Activated naive CD8-positive, alpha-beta T cell treated with anti-CD3 and anti-CD28 coated beads for 36 hours (primary cell): ENCODE results near the gene CSH1. TPM values are rescaled to one million over a fixed set of nuclear protein-coding genes. Genes with fewer than 3 reads are reported as not detected.
"Not testable (repeated sequence)": the region's sequence is repeated elsewhere in the genome, so short reads cannot be mapped to it uniquely, and the experiment has no call there.

Source experiments
- DNase-seq: peaks from one replicate; pipeline ENCODE4 v3.0.0; 2021
- H3K27ac Mint-ChIP-seq: one replicate; pipeline ENCODE4 v1.8.0; 2022; ENCODE audit warnings: mild to moderate bottlenecking, moderate library complexity, mixed read lengths
- H3K27me3 Mint-ChIP-seq: one replicate; pipeline ENCODE4 v1.8.0; 2022; ENCODE audit warnings: mild to moderate bottlenecking, mixed read lengths
- H3K36me3 Mint-ChIP-seq: one replicate; pipeline ENCODE4 v1.8.0; 2021; ENCODE audit warnings: mild to moderate bottlenecking, mixed read lengths
- H3K4me1 Mint-ChIP-seq: one replicate; pipeline ENCODE4 v1.8.0; 2021; ENCODE audit warnings: mixed read lengths
- H3K4me3 Mint-ChIP-seq: one replicate; pipeline ENCODE4 v1.8.0; 2022; ENCODE audit warnings: mild to moderate bottlenecking, moderate library complexity, mixed read lengths
- H3K9me3 Mint-ChIP-seq: one replicate; pipeline ENCODE4 v1.8.0; 2022; ENCODE audit warnings: mixed read lengths
- total RNA-seq, 2 experiments: library from RNA; stranded (reverse); gene quantifications; one replicate each; pipeline ENCODE4 v1.2.3, GENCODE V29; 2021

The CSH1 gene
- total RNA-seq, 2 experiments from 2014 or later = not detected

DNA sequence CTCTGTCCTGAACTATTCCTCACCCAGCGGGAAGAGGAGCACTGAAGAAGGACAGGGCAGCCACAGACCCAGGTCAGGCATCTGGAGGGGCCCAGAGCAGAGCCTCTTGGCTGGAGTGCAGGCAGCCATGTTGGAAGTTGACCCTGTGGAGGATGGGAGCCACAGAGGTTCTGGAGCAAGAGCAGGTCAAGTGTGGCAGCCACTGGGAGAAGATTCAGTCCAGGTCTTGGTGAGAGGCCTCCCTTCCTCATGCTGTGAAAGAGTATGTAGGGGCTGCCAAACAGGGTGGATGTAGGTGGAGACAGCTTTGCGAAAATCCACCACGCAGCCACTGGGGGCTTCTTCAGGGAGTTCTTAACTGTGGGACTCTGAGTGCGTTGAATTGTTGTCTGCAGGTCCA, 36.3 kb upstream of the CSH1 start:
- H3K9me3 Mint-ChIP-seq = no peaks in the 10 kb centered on the region
- peaks cover 20% of the 10 kb centered on the region for H3K4me1 Mint-ChIP-seq
- peak overlapping the region; percentile 70 for H3K27ac Mint-ChIP-seq

DNA sequence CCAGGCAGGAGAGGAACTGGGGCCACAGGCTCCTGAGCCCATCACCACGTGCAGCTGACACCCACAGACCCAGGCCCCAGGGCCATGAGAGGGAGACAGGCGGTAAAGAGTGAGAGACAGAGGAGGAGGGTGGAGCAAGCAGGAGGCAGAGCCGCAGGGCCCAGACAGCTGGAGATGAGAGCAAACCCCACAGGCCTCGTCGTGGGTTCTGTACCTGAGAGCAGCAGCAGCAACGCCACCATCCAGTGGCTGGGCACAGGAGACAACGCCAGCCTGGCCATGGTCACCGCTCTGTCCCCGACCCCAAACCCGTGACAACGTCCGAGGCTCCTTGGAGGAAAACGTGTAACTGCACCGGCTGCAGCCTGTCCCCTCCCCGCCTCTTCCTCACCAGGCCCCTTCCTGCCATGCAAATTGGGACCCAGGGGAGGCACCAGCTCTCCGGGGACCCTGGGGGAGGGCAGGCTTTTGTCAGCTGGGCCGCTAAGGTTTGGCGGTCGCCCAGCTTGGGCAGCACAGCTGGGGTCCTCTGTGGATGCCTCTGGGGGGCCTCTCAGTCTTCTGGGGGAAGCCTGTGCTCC, 35.7 kb upstream of the CSH1 start, which contains the start of gene CD79B:
Gene CD79B, minus strand, starts transcription at position 351 of the 581 bp plus-strand sequence. Its CDS starts 70 bp downstream, at position 281.
- peak within 1 kb of the TSS; percentile 87 for H3K27ac Mint-ChIP-seq
- no peaks in the 10 kb centered on the region for H3K27me3 Mint-ChIP-seq
- H3K4me3 Mint-ChIP-seq = peak within 1 kb of the TSS; percentile 94
- peaks cover 20% of the 10 kb centered on the region for H3K4me1 Mint-ChIP-seq
- H3K9me3 Mint-ChIP-seq = no peaks in the 10 kb centered on the region
- peak; percentile 65 for DNase-seq
- no peaks in the 10 kb centered on the region for H3K36me3 Mint-ChIP-seq

More for the DNA sequence above, 36.3 kb upstream of the CSH1 start:
- DNase-seq = no peak
- no peaks in the 10 kb centered on the region for H3K36me3 Mint-ChIP-seq
- H3K27me3 Mint-ChIP-seq = no peaks in the 10 kb centered on the region
- peak overlapping the region; percentile 94 for H3K4me3 Mint-ChIP-seq

DNA sequence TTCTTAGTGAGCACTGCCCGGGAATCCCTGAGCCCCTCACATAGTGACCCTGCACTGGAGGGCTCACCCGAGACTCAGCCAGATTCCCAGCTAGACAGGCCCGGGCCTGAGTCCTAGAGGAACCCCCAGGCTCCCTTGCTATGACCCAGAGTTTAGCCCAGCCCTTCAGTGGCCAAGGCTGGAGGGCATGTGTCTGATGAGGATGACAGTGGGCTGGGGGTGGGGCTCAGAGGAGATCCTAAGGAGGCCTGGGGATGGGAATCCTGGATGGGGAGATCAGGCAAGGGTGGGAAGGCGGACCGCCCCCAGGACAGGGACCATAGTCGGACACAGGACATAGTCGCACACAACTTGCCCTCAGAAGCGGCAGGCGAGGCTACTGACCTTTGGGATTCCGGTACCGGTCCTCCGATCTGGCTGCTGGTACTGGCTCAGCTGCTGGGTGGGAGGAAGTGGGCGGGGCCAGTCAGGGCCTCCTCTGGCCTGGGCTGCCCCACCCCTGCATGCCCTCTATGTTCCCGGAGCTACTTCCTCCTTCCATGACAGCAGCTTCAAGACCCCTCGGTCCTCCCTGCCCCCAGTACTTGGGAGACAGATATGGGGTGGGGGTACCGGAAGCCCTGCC, 34.7 kb upstream of the CSH1 start:
- peak overlapping the region; percentile 94 for H3K4me3 Mint-ChIP-seq
- H3K9me3 Mint-ChIP-seq = no peaks in the 10 kb centered on the region
- H3K36me3 Mint-ChIP-seq = no peaks in the 10 kb centered on the region
- H3K27me3 Mint-ChIP-seq = no peaks in the 10 kb centered on the region
- peak; percentile 63 for DNase-seq
- H3K27ac Mint-ChIP-seq = peak overlapping the region; percentile 54
- H3K4me1 Mint-ChIP-seq = peaks cover 20% of the 10 kb centered on the region

DNA sequence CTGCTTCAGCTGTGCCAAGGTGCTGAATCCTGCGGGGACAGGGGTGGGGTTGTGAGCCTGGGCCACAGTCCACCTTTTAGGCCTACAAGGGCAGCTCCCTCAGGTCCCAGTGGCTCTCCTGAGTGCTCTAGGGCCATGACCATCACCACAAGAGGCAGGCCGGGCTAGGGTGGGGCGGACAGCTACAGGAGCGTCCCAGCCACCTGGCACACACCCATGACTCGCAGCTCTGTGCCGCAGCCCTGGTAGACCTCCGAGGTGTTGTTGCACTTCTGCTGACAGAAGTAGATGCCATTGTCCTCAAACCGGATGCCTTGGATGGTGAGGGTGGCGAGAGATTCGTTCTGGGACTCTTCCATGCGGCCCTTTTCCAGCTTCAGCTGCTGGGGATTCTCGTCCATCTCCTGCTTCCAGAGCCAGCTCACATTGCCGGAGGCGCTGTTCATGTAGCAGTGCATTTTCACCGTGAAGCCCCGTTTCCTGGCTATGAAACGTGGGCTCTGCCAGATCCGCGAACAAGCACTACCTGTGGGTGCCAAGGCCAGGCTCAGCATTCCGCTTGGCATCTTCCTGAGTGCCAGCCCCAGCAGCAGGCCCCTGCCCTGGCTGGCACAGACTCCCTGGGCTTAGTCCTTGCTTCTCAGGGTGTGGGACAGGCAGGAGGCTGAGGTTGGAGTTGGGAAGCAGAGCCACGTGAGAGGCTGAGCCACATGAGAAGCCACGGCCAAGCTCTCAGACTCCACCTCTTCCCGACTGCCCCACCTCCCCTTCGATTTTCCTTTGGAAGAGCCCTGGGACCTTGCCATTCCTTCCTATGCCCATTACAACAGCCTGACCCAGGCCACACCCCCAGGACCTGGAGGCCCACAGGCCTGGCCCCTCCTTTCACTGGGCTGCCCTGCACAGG, 33.7 kb upstream of the CSH1 start:
- no peaks in the 10 kb centered on the region for H3K36me3 Mint-ChIP-seq
- no peak overlapping the region for H3K4me3 Mint-ChIP-seq
- DNase-seq = no peak
- H3K9me3 Mint-ChIP-seq = no peaks in the 10 kb centered on the region
- peaks cover 20% of the 10 kb centered on the region for H3K4me1 Mint-ChIP-seq
- no peaks in the 10 kb centered on the region for H3K27me3 Mint-ChIP-seq
- no peak overlapping the region for H3K27ac Mint-ChIP-seq

DNA sequence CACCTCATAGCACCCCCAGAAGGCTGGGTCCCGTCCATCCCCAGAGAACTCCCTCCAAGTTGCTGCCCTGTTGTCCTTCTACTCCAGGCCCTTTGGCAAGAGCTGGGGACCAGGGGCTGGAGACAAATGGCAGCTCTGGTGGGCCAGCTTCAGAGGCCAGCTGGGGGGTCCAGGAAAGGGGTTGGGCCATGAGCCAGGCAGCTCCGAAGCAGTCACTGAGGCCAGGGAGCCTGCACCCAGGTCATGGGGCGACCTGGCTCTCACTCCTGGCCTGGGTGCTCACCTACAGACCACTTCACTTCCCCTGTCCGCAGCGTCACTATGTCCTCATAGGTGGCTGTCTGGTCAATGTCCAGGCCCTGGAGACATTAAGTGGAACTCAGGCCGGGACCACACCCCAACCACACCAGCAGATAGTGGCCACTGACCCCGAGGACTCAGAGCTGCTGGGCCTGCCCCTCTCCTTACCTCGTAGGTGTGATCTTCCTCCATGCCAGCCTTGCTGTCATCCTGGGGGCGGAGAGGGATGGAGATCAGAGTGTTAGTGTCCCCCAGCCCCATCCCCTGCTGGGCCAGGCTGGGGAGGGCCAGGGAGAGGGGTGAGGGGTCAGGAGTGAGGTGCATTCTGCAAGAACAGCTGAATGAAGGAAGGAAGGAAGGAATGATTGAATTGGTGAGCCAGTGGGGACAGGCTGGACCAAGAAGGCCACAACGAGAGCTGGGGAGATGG, 32.8 kb upstream of the CSH1 start:
- H3K27ac Mint-ChIP-seq = no peak overlapping the region
- DNase-seq = no peak
- H3K9me3 Mint-ChIP-seq = no peaks in the 10 kb centered on the region
- H3K27me3 Mint-ChIP-seq = no peaks in the 10 kb centered on the region
- H3K36me3 Mint-ChIP-seq = no peaks in the 10 kb centered on the region
- H3K4me3 Mint-ChIP-seq = no peak overlapping the region
- peaks cover 20% of the 10 kb centered on the region for H3K4me1 Mint-ChIP-seq

DNA sequence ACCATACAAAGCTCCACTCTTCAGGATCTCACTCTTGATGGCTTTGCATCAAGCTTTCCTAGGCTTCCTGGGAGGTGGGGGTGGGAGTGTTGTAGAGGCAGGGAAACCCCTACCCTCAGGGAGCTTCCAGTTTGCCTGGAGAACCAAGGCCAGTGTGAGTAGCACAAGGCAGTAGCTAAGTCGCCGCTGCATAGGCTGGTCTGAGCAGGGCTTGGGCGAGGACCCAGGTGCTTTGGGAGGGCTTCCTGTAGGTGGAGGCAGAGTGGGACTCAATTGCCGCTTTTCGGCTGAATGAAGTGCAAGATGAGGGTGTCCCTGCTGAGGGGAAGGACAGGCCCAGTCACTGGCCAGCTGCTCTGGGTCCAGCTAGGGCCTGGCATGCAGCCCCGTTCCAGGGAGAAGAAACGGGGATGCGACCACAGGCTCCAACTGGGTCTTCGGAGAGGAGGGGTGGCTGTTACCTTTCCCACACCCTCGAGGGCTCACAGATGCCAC, 31.8 kb upstream of the CSH1 start:
- Mint-ChIP-seq H3K36me3 (no peaks in the 10 kb centered on the region), H3K27ac (no peak overlapping the region), H3K27me3 (no peaks in the 10 kb centered on the region), H3K9me3 (no peaks in the 10 kb centered on the region), H3K4me1 (peaks cover 20% of the 10 kb centered on the region), H3K4me3 (no peak overlapping the region)
- DNase-seq = no peak

DNA sequence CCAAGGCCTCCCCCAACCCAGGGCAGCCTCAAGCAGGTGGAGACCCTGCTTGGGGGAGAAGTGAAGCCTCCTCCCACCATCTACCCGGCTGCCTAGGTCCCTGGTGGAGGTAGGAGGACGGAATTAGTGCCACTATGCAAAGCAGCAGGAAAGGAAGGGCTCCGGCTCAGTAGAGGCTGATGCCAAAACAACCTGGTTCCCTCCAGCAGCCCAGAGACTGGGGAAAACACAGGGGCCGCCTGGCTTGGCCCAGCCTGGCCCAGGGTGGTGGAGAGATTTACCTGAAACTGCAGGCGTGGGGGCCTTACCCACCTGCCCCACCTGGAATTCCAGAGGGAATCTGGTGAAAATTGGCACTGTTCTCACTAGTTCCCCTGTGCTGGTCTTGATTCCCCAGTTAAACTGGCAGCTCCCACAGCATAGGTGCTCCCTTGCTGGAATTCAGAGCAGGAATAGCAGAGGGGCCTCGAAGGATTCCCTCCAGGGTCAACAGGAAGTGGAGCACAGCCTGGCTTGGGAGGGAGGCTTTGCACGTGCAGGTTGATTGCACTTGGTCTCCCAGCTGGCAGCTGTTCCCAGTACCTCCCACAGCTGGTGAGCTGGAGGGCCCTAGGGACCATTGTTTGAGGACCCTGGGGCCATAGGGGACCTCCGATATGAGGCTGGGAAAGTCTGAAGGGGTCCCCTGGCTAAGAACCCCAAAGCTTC, 31.2 kb upstream of the CSH1 start:
- Mint-ChIP-seq H3K36me3 (no peaks in the 10 kb centered on the region), H3K9me3 (no peaks in the 10 kb centered on the region), H3K27ac (no peak overlapping the region), H3K4me3 (no peak overlapping the region), H3K4me1 (peaks cover 15% of the 10 kb centered on the region), H3K27me3 (no peaks in the 10 kb centered on the region)
- no peak for DNase-seq

DNA sequence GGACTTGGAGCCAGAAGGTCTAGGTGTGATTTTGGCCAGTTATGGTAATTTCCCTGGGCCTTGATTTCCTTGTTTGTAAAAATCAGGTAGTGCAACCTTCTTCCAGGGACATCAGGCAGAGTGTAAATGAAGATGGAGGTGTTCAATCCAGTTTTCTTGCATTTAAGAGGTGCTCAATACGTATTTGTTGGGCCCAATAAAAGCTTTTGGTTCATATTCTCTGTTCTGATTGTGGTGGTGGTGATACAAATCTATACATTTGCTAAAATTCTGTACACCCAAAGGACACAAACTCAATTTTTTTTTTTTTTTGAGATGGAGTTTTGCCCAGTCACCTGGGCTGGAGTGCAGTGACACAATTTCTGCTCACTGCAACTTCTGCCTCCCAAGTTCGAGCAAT, 29.8 kb upstream of the CSH1 start:
- H3K27ac Mint-ChIP-seq = no peak overlapping the region
- H3K36me3 Mint-ChIP-seq = no peaks in the 10 kb centered on the region
- peaks cover 5% of the 10 kb centered on the region for H3K4me1 Mint-ChIP-seq
- H3K9me3 Mint-ChIP-seq = no peaks in the 10 kb centered on the region
- no peak for DNase-seq
- H3K27me3 Mint-ChIP-seq = no peaks in the 10 kb centered on the region
- H3K4me3 Mint-ChIP-seq = no peak overlapping the region

DNA sequence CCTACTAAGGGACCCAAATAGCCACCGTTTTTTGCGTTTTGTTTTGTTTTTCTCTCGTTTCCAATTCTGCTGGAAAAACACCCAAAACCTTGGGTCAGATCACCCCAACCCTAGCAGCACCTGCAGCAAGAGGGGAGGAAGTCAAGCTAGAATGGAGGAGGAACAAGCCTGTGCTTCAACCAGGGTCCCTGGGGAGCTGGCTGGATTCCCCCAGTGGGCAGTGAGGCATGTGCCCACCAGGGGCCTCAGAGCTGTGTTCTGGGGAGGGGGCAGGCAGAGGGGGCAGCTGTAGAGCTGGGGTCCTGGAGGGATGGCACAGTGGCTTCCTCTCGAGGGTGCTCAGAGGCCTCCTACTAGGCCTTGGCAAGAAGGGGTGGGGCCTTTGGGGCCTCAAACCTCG, 29.2 kb upstream of the CSH1 start:
- Mint-ChIP-seq H3K9me3 (no peaks in the 10 kb centered on the region), H3K27me3 (no peaks in the 10 kb centered on the region), H3K27ac (peak overlapping the region; percentile 25), H3K36me3 (no peaks in the 10 kb centered on the region), H3K4me1 (no peaks in the 10 kb centered on the region), H3K4me3 (no peak overlapping the region)
- DNase-seq = no peak

DNA sequence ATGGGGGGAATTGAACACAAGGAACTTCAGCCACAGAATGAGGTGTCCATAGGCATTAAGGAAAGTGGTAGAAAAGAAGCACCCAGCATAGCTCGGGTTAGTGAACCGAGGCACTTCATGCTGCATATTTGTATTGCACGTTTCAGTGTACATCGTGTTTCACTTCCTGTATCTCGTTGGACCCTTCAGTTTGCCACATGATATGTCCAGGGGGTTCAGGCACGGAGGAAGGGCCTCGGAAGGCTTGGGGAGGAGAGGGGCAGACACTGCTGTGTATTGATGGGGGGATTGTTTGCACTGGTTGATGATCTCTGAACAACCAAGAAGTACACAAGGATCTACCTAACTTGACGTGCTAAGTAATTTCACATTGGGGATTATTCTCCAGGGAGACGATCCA, 26.0 kb upstream of the CSH1 start:
- H3K36me3 Mint-ChIP-seq, H3K4me1 Mint-ChIP-seq, H3K27ac Mint-ChIP-seq, H3K9me3 Mint-ChIP-seq, H3K27me3 Mint-ChIP-seq, DNase-seq, H3K4me3 Mint-ChIP-seq: not testable (repeated sequence)

DNA sequence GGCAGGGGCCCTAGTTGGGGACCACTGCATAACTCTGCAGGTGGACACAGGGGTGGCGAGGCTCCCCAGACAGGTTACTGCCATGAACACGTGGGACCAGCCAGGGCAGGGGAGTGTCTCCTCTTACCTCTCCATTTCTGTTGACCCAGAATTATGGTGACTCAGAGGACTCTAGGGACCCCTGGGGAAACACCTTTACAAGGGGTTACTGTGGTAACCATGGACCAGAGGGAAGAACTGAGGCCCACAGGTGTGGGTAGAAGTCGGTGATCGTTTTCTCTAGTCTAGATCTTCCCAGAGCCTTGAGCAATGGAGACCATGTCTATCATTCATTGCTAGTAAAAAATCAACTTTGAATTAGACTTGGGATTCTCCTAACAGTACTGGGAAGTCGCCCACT, 24.4 kb upstream of the CSH1 start:
- not testable (repeated sequence) for H3K27ac Mint-ChIP-seq, H3K4me1 Mint-ChIP-seq, H3K36me3 Mint-ChIP-seq, H3K9me3 Mint-ChIP-seq, H3K27me3 Mint-ChIP-seq, H3K4me3 Mint-ChIP-seq, DNase-seq

DNA sequence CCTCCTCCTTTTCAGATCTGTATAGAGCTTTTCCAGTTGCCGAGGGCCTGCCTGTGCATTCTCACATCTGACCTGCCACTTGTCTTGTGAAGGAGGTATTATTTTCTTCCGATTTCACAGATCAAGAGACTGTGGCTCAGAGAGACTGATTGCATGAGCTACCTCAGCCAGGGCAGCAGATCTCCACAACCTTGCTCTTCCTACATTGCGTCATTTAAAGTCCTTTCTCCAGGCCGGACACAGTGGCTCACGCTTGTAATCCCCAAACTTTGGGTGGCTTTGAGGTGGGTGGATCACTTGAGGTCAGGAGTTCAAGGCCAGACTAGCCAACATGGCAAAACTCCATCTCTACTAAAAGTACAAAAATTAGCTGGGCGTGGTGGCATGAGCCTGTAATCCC, 23.7 kb upstream of the CSH1 start:
- not testable (repeated sequence) for H3K36me3 Mint-ChIP-seq, H3K27me3 Mint-ChIP-seq, H3K9me3 Mint-ChIP-seq, H3K4me3 Mint-ChIP-seq, H3K4me1 Mint-ChIP-seq, H3K27ac Mint-ChIP-seq, DNase-seq

DNA sequence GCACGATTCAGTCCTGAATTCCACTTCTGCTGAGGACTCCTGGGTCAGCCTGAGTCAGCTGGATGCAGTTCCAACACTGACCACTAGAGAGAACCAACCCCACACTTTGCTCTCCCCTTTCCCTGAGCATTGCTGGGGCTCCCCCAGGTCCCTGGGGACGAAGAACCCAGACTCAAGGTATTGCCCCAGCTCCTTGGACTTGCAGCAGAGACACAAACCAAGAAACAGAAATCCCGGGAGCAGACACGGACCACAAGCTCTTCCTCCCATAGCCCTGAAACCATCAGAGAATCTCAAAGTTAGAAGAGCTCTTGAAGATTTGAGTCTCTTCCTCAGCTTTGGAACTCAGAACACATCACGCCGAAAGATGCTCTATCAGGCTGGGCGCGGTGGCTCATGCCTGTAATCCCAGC, 22.9 kb upstream of the CSH1 start:
- DNase-seq = peak; percentile 64
- H3K36me3 Mint-ChIP-seq = no peaks in the 10 kb centered on the region
- H3K4me3 Mint-ChIP-seq = no peak overlapping the region
- H3K9me3 Mint-ChIP-seq = no peaks in the 10 kb centered on the region
- peaks cover 5% of the 10 kb centered on the region for H3K27me3 Mint-ChIP-seq
- H3K27ac Mint-ChIP-seq = no peak overlapping the region
- H3K4me1 Mint-ChIP-seq = peaks cover 4% of the 10 kb centered on the region

DNA sequence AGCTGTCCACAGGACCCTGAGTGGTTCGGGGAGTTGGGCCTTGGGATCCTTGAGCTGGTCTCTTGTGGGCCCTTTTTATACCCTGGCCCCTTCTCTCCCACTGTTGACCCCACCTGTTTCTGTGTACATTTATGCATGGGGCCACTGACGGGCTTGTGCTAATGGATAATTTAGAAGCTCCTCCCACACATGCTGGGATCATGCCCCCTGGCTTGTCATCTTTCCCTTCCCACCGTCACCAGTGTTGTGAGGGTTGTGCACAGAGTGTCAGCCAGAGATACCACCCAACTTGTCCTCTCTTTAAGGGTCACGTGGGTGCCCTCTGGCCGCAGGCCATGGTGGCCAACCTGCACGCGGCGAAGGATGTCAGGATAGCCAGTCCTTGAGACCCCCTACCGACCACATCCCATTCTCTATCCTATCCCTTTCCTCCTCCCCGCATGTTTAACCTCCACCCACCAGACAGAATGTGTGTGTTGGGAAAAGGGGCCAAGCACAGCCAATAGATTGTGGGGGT, 22.5 kb upstream of the CSH1 start, which contains the start of gene GH1:
Gene GH1, minus strand, starts transcription at position 51 of the 517 bp plus-strand sequence. CDS start 63 bp downstream, outside the sequence.
- not testable (repeated sequence) for H3K27me3 Mint-ChIP-seq, DNase-seq, H3K9me3 Mint-ChIP-seq, H3K4me3 Mint-ChIP-seq, H3K36me3 Mint-ChIP-seq, H3K4me1 Mint-ChIP-seq, H3K27ac Mint-ChIP-seq
